Peyer's patch (tissue), 4 donors: Measurements from ENCODE around the gene GATAD2B. TPM values are rescaled to one million over a fixed set of nuclear protein-coding genes. Genes with fewer than 3 reads are reported as not detected.

Experiments
- DNase-seq, 3 donors: peaks; one replicate each; pipeline ENCODE4 v3.0.0-alpha.2; 2017 to 2019
- H3K27ac ChIP-seq, 4 donors: fragments of 200-600 bp; sonication (generic); one replicate each; pipeline ENCODE4 v1.5.1; 2016 to 2019
- H3K27me3 ChIP-seq, 2 donors: fragments of 200-600 bp; sonication (generic); one replicate each; pipeline ENCODE4 v1.5.1; 2019
- H3K36me3 ChIP-seq, 3 donors: fragments of 200-600 bp; sonication (generic); one replicate each; pipeline ENCODE4 v1.5.1; 2016 to 2019
- H3K4me1 ChIP-seq, 4 donors: fragments of 200-600 bp; sonication (generic); one replicate each; pipeline ENCODE4 v1.5.1; 2016 to 2019
- H3K4me3 ChIP-seq, 4 donors: fragments of 200-600 bp; sonication (generic); 1 replicate in 3 of 4; 2 replicates in 1 of 4; pipeline ENCODE4 v1.5.1; 2016 to 2019; ENCODE audit warnings: mild to moderate bottlenecking in 1 of 4
- H3K9me3 ChIP-seq, 4 donors: fragments of 200-600 bp; sonication (generic); one replicate each; pipeline ENCODE4 v1.5.1; 2016 to 2019; ENCODE audit warnings: mild to moderate bottlenecking in 1 of 4
- POLR2A ChIP-seq, 2 donors: fragments of 450-650 bp; IDR thresholded peaks; one replicate each; pipeline ENCODE4 v1.5.1; 2017; ENCODE audit warnings: antibody characterized with exemption in 2 of 2, mild to moderate bottlenecking in 2 of 2, moderate library complexity in 2 of 2
- total RNA-seq, 4 donors: library from RNA; depleted of rRNA; stranded (reverse); fragments of >200 nt; gene quantifications; one replicate each; pipeline ENCODE4 v1.1.0, GENCODE V29; 2016
- TF ChIP-seq, protein P1 (sequence below), 6 experiments: fragments of 450-650 bp in 4 of 6; fragments of 200-600 bp in 2 of 6; sonication (generic) in 1 of 6; IDR thresholded peaks; one replicate each; pipeline ENCODE4 v1.5.1; 2017 to 2019; ENCODE audit warnings: antibody characterized with exemption in 6 of 6, mild to moderate bottlenecking in 3 of 6, moderate library complexity in 1 of 6

The GATAD2B gene
- total RNA-seq, 4 donors from 2014 or later = 22.3 to 65.2 (median 24.7) TPM

DNA sequence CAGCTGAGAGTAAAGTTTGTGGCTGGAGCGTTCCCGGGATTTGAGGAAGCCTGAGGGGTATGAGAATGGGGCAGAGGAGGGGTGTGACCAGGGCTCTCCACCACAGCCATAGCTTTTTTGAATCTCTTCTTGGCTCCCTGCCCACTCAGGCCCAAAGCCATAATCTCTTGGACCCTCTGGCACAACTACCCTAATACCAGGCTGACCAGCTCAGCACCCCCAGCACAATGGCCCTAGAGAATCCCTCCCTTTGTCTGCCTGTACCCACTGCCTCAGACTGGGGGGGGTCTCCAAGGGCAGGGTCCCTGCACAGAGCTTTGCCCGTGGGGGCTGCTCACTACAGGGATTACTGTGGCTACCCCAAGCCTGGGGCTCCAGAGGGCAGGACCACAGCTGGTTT is 16.2 kb upstream of the GATAD2B start:
- TF ChIP-seq, protein P1, sequence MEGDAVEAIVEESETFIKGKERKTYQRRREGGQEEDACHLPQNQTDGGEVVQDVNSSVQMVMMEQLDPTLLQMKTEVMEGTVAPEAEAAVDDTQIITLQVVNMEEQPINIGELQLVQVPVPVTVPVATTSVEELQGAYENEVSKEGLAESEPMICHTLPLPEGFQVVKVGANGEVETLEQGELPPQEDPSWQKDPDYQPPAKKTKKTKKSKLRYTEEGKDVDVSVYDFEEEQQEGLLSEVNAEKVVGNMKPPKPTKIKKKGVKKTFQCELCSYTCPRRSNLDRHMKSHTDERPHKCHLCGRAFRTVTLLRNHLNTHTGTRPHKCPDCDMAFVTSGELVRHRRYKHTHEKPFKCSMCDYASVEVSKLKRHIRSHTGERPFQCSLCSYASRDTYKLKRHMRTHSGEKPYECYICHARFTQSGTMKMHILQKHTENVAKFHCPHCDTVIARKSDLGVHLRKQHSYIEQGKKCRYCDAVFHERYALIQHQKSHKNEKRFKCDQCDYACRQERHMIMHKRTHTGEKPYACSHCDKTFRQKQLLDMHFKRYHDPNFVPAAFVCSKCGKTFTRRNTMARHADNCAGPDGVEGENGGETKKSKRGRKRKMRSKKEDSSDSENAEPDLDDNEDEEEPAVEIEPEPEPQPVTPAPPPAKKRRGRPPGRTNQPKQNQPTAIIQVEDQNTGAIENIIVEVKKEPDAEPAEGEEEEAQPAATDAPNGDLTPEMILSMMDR (IDR thresholded peaks at IDR 0.05) = no peak
- TF ChIP-seq POLR2A (IDR thresholded peaks at IDR 0.05) = no peak
- no peak for DNase-seq
- Histone ChIP-seq H3K27me3 (no peaks in the 10 kb centered on the region), H3K36me3 (peaks cover 0 to 90% (median 0%) of the 10 kb centered on the region in 3 donors), H3K4me3 (no peak overlapping the region), H3K27ac (no peak overlapping the region), H3K9me3 (no peaks in the 10 kb centered on the region), H3K4me1 (peaks cover 0 to 4% (median 2%) of the 10 kb centered on the region in 4 donors)

DNA sequence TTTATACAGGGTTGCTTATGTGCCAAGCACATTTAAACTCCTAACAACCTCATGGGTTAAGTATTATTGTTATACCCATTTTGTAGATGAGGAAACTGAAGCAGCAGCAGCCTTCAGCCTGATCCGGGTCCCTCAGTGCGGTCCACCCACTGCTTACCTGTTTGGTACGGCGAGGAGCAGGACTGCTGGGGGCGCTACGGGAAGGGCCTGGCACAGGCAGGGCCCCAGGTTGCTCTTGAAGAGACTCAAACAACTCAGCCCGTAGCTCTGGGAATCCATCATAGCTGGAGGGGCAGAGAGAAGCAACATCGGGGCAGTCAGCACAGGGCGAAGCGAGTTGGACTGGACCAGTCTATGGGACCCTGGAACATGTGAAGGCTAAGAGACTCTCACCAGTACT is 14.6 kb upstream of the GATAD2B start:
- no peak overlapping the region for H3K27ac ChIP-seq
- no peaks in the 10 kb centered on the region for H3K27me3 ChIP-seq
- no peak for DNase-seq
- peaks cover 0 to 97% (median 0%) of the 10 kb centered on the region in 3 donors for H3K36me3 ChIP-seq
- no peak for TF ChIP-seq POLR2A (IDR thresholded peaks at IDR 0.05)
- TF ChIP-seq, protein P1 (IDR thresholded peaks at IDR 0.05) = no peak
- H3K9me3 ChIP-seq = no peaks in the 10 kb centered on the region
- H3K4me1 ChIP-seq = no peaks in the 10 kb centered on the region
- no peak overlapping the region for H3K4me3 ChIP-seq

- no peak overlapping the region for H3K4me3 ChIP-seq
- peaks cover 0 to 91% (median 0%) of the 10 kb centered on the region in 3 donors for H3K36me3 ChIP-seq
- H3K27ac ChIP-seq = no peak overlapping the region
- no peak for DNase-seq
- H3K27me3 ChIP-seq = no peaks in the 10 kb centered on the region
- H3K4me1 ChIP-seq = no peaks in the 10 kb centered on the region
- TF ChIP-seq, protein P1 (IDR thresholded peaks at IDR 0.05) = no peak
- TF ChIP-seq POLR2A (IDR thresholded peaks at IDR 0.05) = no peak
- no peaks in the 10 kb centered on the region for H3K9me3 ChIP-seq
Observed at GRCh38 chr1:153936011-153936802, 13.4 kb upstream of the GATAD2B start.

DNA sequence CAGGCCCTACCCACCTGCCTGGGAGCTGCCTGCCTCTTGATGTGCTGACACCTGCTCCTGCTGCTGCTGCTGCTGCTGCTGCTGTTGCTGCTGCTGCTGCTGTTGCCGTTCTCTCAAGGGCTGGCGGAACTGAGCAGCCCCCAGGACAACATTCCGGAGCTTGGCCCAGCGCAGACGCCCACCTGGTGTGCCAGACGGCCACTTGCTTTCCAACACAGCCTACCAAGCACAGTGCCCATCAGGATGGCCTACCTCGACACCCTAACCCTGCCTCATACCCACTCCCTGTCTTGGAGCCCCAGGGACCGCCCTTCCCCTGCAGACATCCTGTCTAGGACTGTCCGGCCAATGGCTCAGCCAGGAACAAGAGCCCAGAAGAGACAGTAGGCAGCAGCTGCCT is 12.0 kb upstream of the GATAD2B start:
- no peaks in the 10 kb centered on the region for H3K27me3 ChIP-seq
- no peak overlapping the region for H3K4me3 ChIP-seq
- H3K27ac ChIP-seq = no peak overlapping the region
- peaks cover 0 to 87% (median 0%) of the 10 kb centered on the region in 3 donors for H3K36me3 ChIP-seq
- no peaks in the 10 kb centered on the region for H3K4me1 ChIP-seq
- no peak for TF ChIP-seq POLR2A (IDR thresholded peaks at IDR 0.05)
- TF ChIP-seq, protein P1 (IDR thresholded peaks at IDR 0.05) = no peak
- DNase-seq = peak in 1 of 3 donors; percentile 40
- H3K9me3 ChIP-seq = no peaks in the 10 kb centered on the region

GRCh38 chr1:153933955-153934354 is 11.2 kb upstream of the GATAD2B start:
- Histone ChIP-seq H3K4me1 (no peaks in the 10 kb centered on the region), H3K27me3 (no peaks in the 10 kb centered on the region), H3K27ac (no peak overlapping the region), H3K9me3 (no peaks in the 10 kb centered on the region), H3K36me3 (peaks cover 0 to 80% (median 0%) of the 10 kb centered on the region in 3 donors), H3K4me3 (no peak overlapping the region)
- TF ChIP-seq, protein P1 (IDR thresholded peaks at IDR 0.05) = no peak
- no peak for TF ChIP-seq POLR2A (IDR thresholded peaks at IDR 0.05)
- peak in 1 of 3 donors; percentile 8 for DNase-seq
